Spinal cord (tissue), 10 donors: ENCODE data around the gene GRIK4. TPM values are rescaled to one million over a fixed set of nuclear protein-coding genes. Genes with fewer than 3 reads are reported as not detected.

Source experiments
- DNase-seq, 6 donors: peaks; one replicate each; pipeline versions ENCODE4 v3.0.0 to v3.0.0-alpha.2; 2013 to 2015; ENCODE audit warnings: low spot score in 6 of 6, low read depth in 4 of 6
- H3K27ac ChIP-seq: one replicate; pipeline ENCODE4 v1.5.1; 2013; ENCODE audit warnings: low read depth, low read length, control low read depth
- H3K27me3 ChIP-seq: one replicate; pipeline ENCODE4 v1.6.1; 2013; ENCODE audit warnings: low read length; ENCODE audit not compliant: control insufficient read depth, insufficient read depth
- H3K36me3 ChIP-seq: one replicate; pipeline ENCODE4 v1.6.1; 2013; ENCODE audit warnings: low read length; ENCODE audit not compliant: control insufficient read depth, insufficient read depth
- H3K4me1 ChIP-seq: one replicate; pipeline ENCODE4 v1.6.1; 2013; ENCODE audit warnings: low read length; ENCODE audit not compliant: control insufficient read depth, insufficient read depth
- H3K4me3 ChIP-seq: one replicate; pipeline ENCODE4 v1.5.1; 2013; ENCODE audit warnings: low read depth, low read length, control low read depth
- H3K9me3 ChIP-seq: one replicate; pipeline ENCODE4 v1.6.1; 2013; ENCODE audit warnings: low read length; ENCODE audit not compliant: control insufficient read depth, insufficient read depth
- WGBS: methylation state at CpG from one replicate; pipeline ENCODE4 v1.1.5; 2013; ENCODE audit warnings: missing lambda C conversion rate; ENCODE audit not compliant: insufficient coverage; 5-methylcytosine and 5-hydroxymethylcytosine counted together
- polyA plus RNA-seq, 2 donors: library from polyadenylated mRNA; unstranded; fragments of 120-200 nt; gene quantifications; one replicate each; pipeline ENCODE4 v1.2.1, GENCODE V29; 2013; ENCODE audit not compliant: insufficient read length in 2 of 2
- total RNA-seq, 2 donors: library from RNA; depleted of rRNA in 1 of 2; stranded (reverse); fragments of 120-200 nt in 1 of 2; fragments of >200 nt in 1 of 2; gene quantifications; one replicate each; pipeline versions ENCODE4 v1.2.3 to v1.2.4, GENCODE V29; 2013 to 2014
- donor health status: healthy.

GRIK4 gene
- total and polyA plus RNA-seq, 4 donors, result 5.2 to 23.2 (median 12.3) TPM

GRCh38 chr11:120686516-120686915, 175.0 kb downstream of the GRIK4 start:
- Histone ChIP-seq H3K27me3 (no peaks in the 10 kb centered on the region), H3K36me3 (no peaks in the 10 kb centered on the region), H3K4me3 (no peak overlapping the region), H3K4me1 (peaks cover 14% of the 10 kb centered on the region), H3K9me3 (no peaks in the 10 kb centered on the region), H3K27ac (no peak overlapping the region)
- no peak for DNase-seq
- 82% methylated on average over 5 of the region's 7 CpGs for WGBS

DNA sequence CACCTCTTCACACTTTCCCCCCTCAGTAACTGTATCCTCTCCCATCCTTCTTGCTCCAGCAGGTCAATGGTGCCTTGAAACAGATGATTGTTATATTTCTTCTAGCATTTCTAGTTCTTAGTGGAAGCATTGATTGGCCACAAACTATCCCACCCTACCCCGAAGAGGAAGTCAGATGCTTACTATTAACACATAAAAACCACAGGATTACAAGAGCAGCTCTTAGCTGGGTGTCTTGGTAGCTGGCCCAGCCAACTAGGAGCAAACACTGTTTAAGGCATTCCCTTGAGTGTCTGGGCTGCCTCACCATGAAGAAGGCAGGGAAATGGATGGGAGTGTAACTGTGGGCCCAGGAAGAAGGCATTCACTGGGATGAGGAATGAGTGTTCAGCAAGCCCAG, 176.6 kb downstream of the GRIK4 start:
- no peak for DNase-seq
- Histone ChIP-seq H3K27me3 (peaks cover 2% of the 10 kb centered on the region), H3K4me3 (no peak overlapping the region), H3K36me3 (no peaks in the 10 kb centered on the region), H3K4me1 (peaks cover 10% of the 10 kb centered on the region), H3K9me3 (no peaks in the 10 kb centered on the region), H3K27ac (no peak overlapping the region)
- WGBS, result no CpG with 5 or more reads among the region's 1 CpG

DNA sequence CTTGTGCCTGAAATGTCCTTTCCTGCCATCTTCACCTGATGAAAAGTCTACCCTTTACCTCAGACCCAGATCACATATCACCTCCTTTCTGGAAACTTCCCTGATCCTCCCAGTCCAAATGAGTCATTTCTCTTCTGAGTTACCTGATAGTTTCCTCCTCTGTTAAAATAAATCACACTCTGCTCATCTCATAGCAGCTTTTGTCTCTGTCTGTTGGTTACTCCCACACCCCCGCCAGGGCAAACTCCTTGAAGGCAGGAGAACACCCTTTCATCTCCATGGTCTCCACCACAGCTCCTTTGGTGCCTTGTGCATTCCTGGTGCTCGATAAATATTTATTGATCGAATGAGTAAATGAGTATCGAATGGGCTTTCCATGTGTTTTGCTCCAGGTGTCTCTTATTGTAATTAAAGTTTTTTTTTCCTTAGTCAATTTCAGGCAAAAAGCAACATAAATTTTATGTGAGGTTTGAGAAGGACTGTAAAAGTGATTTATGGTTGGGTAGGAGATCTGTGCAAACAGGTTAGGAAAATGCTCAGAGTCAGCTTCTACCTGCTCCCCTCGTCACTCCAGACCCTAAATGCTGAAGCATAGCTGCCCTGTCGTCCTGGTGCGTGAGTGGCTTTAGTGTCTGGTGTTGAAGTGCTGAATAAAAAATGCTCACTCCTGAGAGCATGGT, 178.2 kb downstream of the GRIK4 start:
- H3K9me3 ChIP-seq, result no peaks in the 10 kb centered on the region
- no peak overlapping the region for H3K4me3 ChIP-seq
- WGBS, result no CpG with 5 or more reads among the region's 7 CpGs
- H3K36me3 ChIP-seq, result no peaks in the 10 kb centered on the region
- H3K27me3 ChIP-seq, result peaks cover 2% of the 10 kb centered on the region
- H3K4me1 ChIP-seq, result peaks cover 20% of the 10 kb centered on the region
- H3K27ac ChIP-seq, result no peak overlapping the region
- no peak for DNase-seq

- H3K4me3 ChIP-seq, result no peak overlapping the region
- H3K9me3 ChIP-seq, result no peaks in the 10 kb centered on the region
- peaks cover 2% of the 10 kb centered on the region for H3K27me3 ChIP-seq
- H3K27ac ChIP-seq, result no peak overlapping the region
- peaks cover 1% of the 10 kb centered on the region for H3K36me3 ChIP-seq
- DNase-seq, result peak in 1 of 6 donors; percentile 10
- peaks cover 27% of the 10 kb centered on the region for H3K4me1 ChIP-seq
- 70% methylated on average over 5 of the region's 5 CpGs for WGBS
These were observed 178.9 kb downstream of the GRIK4 start for GRCh38 chr11:120690406-120690805.

DNA sequence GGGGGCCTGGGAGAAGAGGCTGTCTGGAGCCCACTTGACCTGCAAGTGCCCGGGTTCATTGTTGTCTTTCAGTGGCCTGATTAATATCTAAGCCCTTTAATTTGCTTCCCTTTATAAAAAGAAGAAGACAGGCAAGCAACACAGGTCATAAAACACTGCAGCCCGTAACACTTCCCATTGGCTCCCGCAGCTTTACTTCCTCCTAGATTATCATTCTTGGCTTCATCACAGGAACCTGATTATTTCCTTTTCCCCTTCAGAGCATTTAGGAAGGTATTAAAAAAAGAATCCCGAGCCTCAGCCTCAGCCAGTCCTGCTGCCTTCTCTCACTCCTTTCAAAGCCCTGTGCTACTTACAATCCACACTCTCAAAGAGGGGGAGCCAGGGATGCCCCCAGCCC, 183.2 kb downstream of the GRIK4 start:
- peaks cover 5% of the 10 kb centered on the region for H3K36me3 ChIP-seq
- DNase-seq, result peak in 1 of 6 donors; percentile 69
- 50% methylated on average over 2 of the region's 4 CpGs for WGBS
- H3K4me1 ChIP-seq, result peaks cover 41% of the 10 kb centered on the region
- no peak overlapping the region for H3K27ac ChIP-seq
- H3K9me3 ChIP-seq, result no peaks in the 10 kb centered on the region
- H3K27me3 ChIP-seq, result peaks cover 2% of the 10 kb centered on the region
- no peak overlapping the region for H3K4me3 ChIP-seq

DNA sequence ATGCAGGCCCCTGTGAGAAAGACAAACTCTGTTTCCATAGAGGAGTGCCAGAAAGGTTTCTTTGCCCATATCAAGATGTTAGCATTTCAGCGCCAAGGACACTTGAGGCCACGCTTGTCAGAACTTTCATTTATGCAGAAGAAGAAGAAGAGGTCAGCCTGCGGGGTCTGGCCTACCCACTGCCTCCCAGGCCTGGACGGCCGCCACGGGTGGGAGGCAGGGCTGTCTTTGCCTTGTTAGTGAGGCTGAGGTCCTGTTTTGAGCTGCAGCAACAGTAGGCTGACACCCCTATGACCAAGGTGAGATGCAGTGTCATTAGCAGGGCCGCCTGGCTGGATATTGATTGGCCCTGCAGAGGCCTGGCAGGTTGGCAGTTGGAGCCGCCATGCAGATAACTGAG, 183.9 kb downstream of the GRIK4 start:
- no peaks in the 10 kb centered on the region for H3K9me3 ChIP-seq
- DNase-seq, result no peak
- WGBS, result 85% methylated on average over 8 of the region's 8 CpGs
- peaks cover 5% of the 10 kb centered on the region for H3K36me3 ChIP-seq
- peaks cover 2% of the 10 kb centered on the region for H3K27me3 ChIP-seq
- H3K27ac ChIP-seq, result no peak overlapping the region
- H3K4me1 ChIP-seq, result peaks cover 37% of the 10 kb centered on the region
- H3K4me3 ChIP-seq, result no peak overlapping the region

GRCh38 chr11:120695939-120696338, 184.4 kb downstream of the GRIK4 start:
- 71% methylated on average over 5 of the region's 5 CpGs for WGBS
- H3K36me3 ChIP-seq, result peaks cover 5% of the 10 kb centered on the region
- DNase-seq, result no peak
- peaks cover 2% of the 10 kb centered on the region for H3K27me3 ChIP-seq
- H3K9me3 ChIP-seq, result no peaks in the 10 kb centered on the region
- no peak overlapping the region for H3K4me3 ChIP-seq
- H3K4me1 ChIP-seq, result peaks cover 36% of the 10 kb centered on the region
- H3K27ac ChIP-seq, result no peak overlapping the region

GRCh38 chr11:120696597-120697218, 185.2 kb downstream of the GRIK4 start:
- 86% methylated on average over 2 of the region's 11 CpGs for WGBS
- Histone ChIP-seq H3K4me1 (peaks cover 35% of the 10 kb centered on the region), H3K36me3 (peaks cover 5% of the 10 kb centered on the region), H3K4me3 (no peak overlapping the region), H3K9me3 (peaks cover 2% of the 10 kb centered on the region), H3K27me3 (peaks cover 2% of the 10 kb centered on the region), H3K27ac (no peak overlapping the region)
- DNase-seq, result no peak

GRCh38 chr11:120698918-120699317, 187.4 kb downstream of the GRIK4 start:
- H3K4me1 ChIP-seq, result peaks cover 28% of the 10 kb centered on the region
- WGBS, result 82% methylated on average over 6 of the region's 6 CpGs
- no peak for DNase-seq

DNA sequence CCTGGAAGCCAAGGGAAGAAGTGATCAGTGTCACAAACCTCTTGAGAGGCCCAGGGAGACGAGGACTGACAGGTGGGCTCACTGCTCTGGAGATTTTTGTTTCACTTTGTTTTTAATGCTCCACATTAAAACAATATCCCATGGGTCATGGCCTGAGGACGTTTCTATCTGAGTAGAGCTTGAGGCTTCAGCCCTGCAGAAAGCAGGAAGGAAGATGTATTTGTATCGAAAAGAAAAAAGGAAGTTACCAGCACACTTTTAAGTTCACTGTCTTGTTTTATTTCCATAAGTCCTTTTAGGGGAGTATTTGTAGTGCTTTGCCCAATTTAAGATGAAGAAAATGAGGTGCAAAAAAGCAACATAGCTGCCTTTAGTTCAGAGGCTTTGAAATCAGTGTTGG, 191.1 kb downstream of the GRIK4 start:
- WGBS, result 100% methylated on average over 1 of the region's 3 CpGs
- no peaks in the 10 kb centered on the region for H3K27me3 ChIP-seq
- H3K36me3 ChIP-seq, result no peaks in the 10 kb centered on the region
- H3K9me3 ChIP-seq, result peaks cover 2% of the 10 kb centered on the region
- no peak for DNase-seq
- no peak overlapping the region for H3K4me3 ChIP-seq
- H3K4me1 ChIP-seq, result no peaks in the 10 kb centered on the region
- H3K27ac ChIP-seq, result no peak overlapping the region

More at GRCh38 chr11:120698918-120699317, 187.4 kb downstream of the GRIK4 start:
- Histone ChIP-seq H3K4me3 (no peak overlapping the region), H3K9me3 (peaks cover 2% of the 10 kb centered on the region), H3K27ac (no peak overlapping the region), H3K27me3 (no peaks in the 10 kb centered on the region), H3K36me3 (peaks cover 5% of the 10 kb centered on the region)
